ENCODE results near the gene PROSER1.

DNA sequence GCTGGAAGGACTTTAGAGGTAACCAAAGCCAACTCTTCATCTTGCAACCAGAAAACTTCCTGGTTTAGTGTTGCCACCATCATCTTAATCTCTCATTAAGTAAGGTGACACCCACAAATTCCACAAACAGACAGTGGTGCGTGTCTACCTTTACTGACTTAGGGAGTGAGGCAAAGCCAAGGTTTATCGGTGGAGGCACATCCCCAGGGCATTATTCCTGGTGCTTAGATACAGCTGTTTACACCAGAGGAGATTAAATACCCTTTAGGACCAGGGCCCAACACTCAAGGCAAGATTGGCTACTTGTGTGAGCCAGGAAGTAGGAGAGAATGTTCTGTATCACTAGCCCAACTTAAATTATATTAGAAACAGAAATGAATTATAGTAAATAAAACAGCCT lies 56.8 kb downstream of the PROSER1 start:
- TF ChIP-seq, protein P1, sequence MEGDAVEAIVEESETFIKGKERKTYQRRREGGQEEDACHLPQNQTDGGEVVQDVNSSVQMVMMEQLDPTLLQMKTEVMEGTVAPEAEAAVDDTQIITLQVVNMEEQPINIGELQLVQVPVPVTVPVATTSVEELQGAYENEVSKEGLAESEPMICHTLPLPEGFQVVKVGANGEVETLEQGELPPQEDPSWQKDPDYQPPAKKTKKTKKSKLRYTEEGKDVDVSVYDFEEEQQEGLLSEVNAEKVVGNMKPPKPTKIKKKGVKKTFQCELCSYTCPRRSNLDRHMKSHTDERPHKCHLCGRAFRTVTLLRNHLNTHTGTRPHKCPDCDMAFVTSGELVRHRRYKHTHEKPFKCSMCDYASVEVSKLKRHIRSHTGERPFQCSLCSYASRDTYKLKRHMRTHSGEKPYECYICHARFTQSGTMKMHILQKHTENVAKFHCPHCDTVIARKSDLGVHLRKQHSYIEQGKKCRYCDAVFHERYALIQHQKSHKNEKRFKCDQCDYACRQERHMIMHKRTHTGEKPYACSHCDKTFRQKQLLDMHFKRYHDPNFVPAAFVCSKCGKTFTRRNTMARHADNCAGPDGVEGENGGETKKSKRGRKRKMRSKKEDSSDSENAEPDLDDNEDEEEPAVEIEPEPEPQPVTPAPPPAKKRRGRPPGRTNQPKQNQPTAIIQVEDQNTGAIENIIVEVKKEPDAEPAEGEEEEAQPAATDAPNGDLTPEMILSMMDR (IDR thresholded peaks at IDR 0.05; ENCODE audit: low read length): no peak
- TF ChIP-seq EZH2phosphoT487 (IDR thresholded peaks at IDR 0.05; ENCODE audit: low read length): no peak
- no peak for TF ChIP-seq EZH2 (optimal IDR thresholded peaks at IDR 0.05; ENCODE audit: low read depth, low read length)

Data from MM.1S (cell line).